Rectal smooth muscle tissue (tissue), 1 donor: ENCODE measurements around the gene FXYD6.

Experiments
- H3K27ac ChIP-seq: one replicate; pipeline ENCODE4 v1.7.0; 2013; ENCODE audit warnings: low read depth, low read length, inconsistent platforms
- H3K27me3 ChIP-seq: one replicate; pipeline ENCODE4 v1.7.0; 2013; ENCODE audit warnings: low read length; ENCODE audit not compliant: control insufficient read depth, insufficient read depth
- H3K36me3 ChIP-seq: one replicate; pipeline ENCODE4 v1.7.0; 2013; ENCODE audit warnings: low read length; ENCODE audit not compliant: control insufficient read depth, insufficient read depth
- H3K4me1 ChIP-seq: one replicate; pipeline ENCODE4 v1.7.0; 2013; ENCODE audit warnings: low read length; ENCODE audit not compliant: control insufficient read depth, insufficient read depth
- H3K4me3 ChIP-seq: one replicate; pipeline ENCODE4 v1.7.0; 2013; ENCODE audit warnings: low read length
- H3K9ac ChIP-seq: one replicate; pipeline ENCODE4 v1.7.0; 2013; ENCODE audit warnings: low read length

FXYD6 gene

DNA sequence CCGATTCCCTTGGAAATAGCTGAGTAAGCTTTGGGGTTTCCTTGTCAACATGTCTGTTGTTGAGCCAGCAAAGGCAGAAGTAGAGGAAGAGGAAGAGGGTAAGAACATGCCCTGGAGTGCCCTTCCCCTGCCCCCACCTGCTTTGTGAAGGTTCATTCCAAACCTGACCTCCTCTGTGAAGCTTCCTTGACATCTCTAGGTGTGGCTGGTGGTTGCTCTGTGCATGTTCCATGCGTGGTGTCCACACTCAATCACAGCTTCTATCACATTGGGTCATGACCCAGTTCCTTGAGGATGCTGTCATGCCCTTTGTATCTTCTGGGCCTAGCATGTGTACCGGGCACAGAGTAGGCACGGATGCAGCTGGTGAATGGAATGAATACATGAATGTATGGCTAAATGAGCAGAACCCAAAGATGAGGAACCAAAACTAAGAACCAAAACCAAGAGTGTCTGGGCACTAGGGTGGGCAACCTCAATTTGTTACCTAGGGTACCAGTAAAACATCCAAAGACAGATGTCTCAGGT, 23.7 kb upstream of the FXYD6 start:
- H3K36me3 ChIP-seq: no peaks in the 10 kb centered on the region
- no peak overlapping the region for H3K4me3 ChIP-seq
- no peaks in the 10 kb centered on the region for H3K4me1 ChIP-seq
- no peak overlapping the region for H3K27ac ChIP-seq
- no peak overlapping the region for H3K9ac ChIP-seq
- H3K27me3 ChIP-seq: no peaks in the 10 kb centered on the region

DNA sequence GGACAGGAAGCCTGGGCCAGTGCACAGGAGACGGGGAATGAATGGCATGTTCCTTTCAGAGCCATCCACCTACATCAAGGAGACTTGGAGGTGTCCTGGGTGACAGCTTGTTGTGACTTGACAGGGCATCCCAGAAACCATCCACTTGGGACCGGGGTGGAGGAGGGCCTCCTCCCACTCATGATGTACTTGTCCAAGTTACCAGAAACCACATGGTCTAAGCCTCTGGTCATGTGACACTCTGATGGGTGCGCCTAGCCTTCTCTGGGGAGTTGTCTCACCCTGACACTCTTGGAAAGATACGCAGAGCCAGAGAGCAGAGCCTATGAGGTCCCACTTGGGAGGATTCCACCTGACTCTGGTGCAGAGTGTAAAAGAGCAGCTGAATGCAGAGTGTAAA, 21.6 kb upstream of the FXYD6 start:
- Histone ChIP-seq H3K27ac (no peak overlapping the region), H3K9ac (no peak overlapping the region), H3K27me3 (no peaks in the 10 kb centered on the region), H3K36me3 (no peaks in the 10 kb centered on the region), H3K4me3 (no peak overlapping the region), H3K4me1 (no peaks in the 10 kb centered on the region)

- no peak overlapping the region for H3K27ac ChIP-seq
- H3K4me1 ChIP-seq: peaks cover 3% of the 10 kb centered on the region
- no peaks in the 10 kb centered on the region for H3K27me3 ChIP-seq
- H3K4me3 ChIP-seq: no peak overlapping the region
- no peaks in the 10 kb centered on the region for H3K36me3 ChIP-seq
- no peak overlapping the region for H3K9ac ChIP-seq
Observed at GRCh38 chr11:117892651-117893050, 16.2 kb upstream of the FXYD6 start.

DNA sequence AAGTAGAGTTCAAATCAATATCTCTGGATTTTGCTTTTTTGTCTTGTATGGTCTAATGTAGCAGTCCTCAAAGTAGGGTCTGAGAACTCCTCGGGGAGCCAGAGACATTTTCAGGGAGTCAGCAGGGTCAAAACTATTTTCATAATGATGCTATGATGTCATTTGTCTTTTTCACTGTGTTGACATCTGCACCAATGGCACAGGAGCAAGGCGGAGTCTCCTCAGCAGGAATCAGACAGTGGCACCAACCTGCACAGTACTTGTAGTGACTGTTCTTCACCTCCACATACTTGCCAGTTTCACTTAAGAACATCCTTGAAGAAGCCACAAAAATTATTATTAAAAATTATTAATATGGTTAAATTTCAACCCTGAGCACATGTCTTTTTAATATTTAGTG, 14.9 kb upstream of the FXYD6 start:
- Histone ChIP-seq H3K36me3 (no peaks in the 10 kb centered on the region), H3K27me3 (no peaks in the 10 kb centered on the region)

DNA sequence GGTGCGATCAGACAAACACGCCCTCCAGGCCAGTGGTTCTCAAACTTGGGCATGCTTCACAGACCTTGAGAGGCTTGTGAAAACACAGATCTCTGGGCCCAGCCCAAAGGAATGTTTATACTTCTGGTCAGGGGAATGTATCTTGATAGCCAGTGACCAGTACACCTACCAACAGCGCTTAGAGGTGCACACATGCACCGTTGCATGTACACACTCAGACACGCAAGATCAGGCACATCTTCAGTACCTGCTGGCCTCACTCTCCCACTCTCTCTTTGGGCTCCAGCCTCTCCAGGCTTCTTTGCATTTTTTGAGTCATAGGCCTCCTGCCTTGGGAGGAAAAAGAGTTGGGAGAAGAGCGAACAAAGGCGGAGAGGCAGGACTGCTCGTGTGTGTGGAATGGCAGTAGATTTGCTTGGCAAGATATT, 11.7 kb upstream of the FXYD6 start:
- Histone ChIP-seq H3K4me3 (no peak overlapping the region), H3K27me3 (no peaks in the 10 kb centered on the region), H3K36me3 (no peaks in the 10 kb centered on the region), H3K27ac (no peak overlapping the region), H3K9ac (no peak overlapping the region), H3K4me1 (peaks cover 31% of the 10 kb centered on the region)

More for the DNA sequence above, 14.9 kb upstream of the FXYD6 start:
- Histone ChIP-seq H3K27ac (no peak overlapping the region), H3K4me1 (peaks cover 6% of the 10 kb centered on the region), H3K9ac (no peak overlapping the region), H3K4me3 (no peak overlapping the region)

GRCh38 chr11:117887431-117888138, 11.1 kb upstream of the FXYD6 start:
- no peak overlapping the region for H3K4me3 ChIP-seq
- H3K4me1 ChIP-seq: peaks cover 34% of the 10 kb centered on the region
- H3K36me3 ChIP-seq: no peaks in the 10 kb centered on the region
- H3K9ac ChIP-seq: no peak overlapping the region
- H3K27me3 ChIP-seq: no peaks in the 10 kb centered on the region
- H3K27ac ChIP-seq: no peak overlapping the region

GRCh38 chr11:117885777-117886176, 9.3 kb upstream of the FXYD6 start:
- H3K27ac ChIP-seq: peak overlapping the region; percentile 89
- H3K4me3 ChIP-seq: peak overlapping the region; percentile 23
- H3K9ac ChIP-seq: no peak overlapping the region
- no peaks in the 10 kb centered on the region for H3K36me3 ChIP-seq
- H3K27me3 ChIP-seq: no peaks in the 10 kb centered on the region
- peaks cover 50% of the 10 kb centered on the region for H3K4me1 ChIP-seq

- H3K4me3 ChIP-seq: no peak overlapping the region
- no peak overlapping the region for H3K9ac ChIP-seq
- peaks cover 54% of the 10 kb centered on the region for H3K4me1 ChIP-seq
- peaks cover 2% of the 10 kb centered on the region for H3K27me3 ChIP-seq
- no peaks in the 10 kb centered on the region for H3K36me3 ChIP-seq
- H3K27ac ChIP-seq: peak overlapping the region; percentile 89
Observed at GRCh38 chr11:117884994-117885393, 8.5 kb upstream of the FXYD6 start.

GRCh38 chr11:117883063-117883462, 6.6 kb upstream of the FXYD6 start:
- Histone ChIP-seq H3K27me3 (peaks cover 3% of the 10 kb centered on the region), H3K4me1 (peaks cover 55% of the 10 kb centered on the region), H3K27ac (peak overlapping the region; percentile 89), H3K4me3 (no peak overlapping the region), H3K9ac (no peak overlapping the region), H3K36me3 (no peaks in the 10 kb centered on the region)

DNA sequence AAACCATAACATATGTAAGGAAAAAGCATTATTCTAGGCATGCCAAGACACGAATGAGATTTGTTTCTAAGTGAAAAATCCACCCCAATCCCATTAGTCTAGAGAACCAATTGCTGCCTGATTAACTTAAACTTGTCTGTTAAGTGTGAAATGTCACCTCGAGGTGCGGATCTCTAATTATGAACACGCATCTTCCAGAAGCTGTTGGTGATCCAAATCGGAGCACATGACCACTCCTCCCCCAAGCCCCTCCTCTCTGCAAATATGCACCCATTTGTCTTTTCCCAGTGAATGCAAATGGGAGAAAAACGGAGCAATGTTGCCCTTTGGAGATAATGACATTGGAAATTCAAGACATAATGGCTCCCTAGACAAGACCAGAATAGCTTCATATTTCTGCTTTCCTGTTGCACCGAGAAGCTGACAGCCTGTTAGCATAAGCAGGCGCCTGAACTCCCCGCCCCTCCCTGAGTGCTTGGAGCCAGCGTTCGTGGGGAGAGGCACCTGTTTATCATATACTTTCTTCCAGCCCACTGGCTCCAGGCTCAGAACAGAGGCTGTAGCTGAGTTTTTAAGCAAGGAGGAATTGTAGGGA, 6.0 kb upstream of the FXYD6 start:
- H3K9ac ChIP-seq: no peak overlapping the region
- H3K4me3 ChIP-seq: no peak overlapping the region
- no peaks in the 10 kb centered on the region for H3K36me3 ChIP-seq
- H3K4me1 ChIP-seq: peaks cover 59% of the 10 kb centered on the region
- H3K27ac ChIP-seq: peak overlapping the region; percentile 89
- peaks cover 3% of the 10 kb centered on the region for H3K27me3 ChIP-seq

GRCh38 chr11:117881217-117881616, 4.8 kb upstream of the FXYD6 start:
- H3K27ac ChIP-seq: peak overlapping the region; percentile 89

DNA sequence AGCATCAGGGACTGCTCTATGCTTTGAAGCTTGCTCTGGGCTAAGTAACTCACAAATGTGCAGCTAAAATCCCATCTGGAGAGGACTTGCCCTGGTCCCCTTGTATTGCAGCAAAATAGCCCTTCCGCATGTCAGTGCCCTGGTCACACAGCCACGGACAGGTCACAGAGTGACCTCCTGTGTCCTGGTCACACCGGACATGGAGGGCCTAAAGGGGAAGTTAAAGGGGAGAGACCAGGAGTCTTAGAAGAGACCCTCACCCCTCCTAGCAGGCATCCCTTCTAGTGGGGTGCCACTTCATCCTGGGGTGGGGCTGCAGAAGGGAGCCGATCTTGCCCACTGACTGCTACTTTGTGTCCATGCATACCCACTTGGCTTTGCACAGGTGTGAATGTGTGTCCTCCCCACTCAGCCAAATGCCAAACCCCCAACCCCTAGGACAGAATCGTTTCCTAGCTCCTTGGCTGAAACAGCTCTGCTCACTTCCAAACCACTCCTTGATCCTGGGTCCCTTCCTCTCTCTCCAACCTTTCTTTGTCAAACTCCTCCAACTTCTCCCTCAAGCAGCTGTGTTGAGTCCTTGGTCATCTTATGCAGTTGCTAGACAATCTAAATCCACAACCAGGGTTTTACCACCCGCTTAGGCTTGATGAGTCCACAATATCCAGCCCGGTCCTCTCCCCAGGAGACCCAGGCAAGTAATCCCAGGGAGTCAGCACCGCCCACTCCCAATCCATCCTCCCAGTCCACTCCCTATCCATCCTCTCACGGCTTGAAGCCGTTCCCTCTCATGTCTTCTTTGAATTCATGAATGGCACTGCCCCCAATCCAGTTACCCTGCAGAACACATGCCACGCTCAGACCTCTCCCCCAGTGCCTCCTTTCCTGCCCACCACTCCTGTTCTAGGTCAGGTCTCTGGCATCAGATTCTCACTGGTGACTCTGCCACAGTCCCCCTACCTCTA, 3.3 kb upstream of the FXYD6 start:
- Histone ChIP-seq H3K4me3 (no peak overlapping the region), H3K9ac (no peak overlapping the region), H3K4me1 (peaks cover 51% of the 10 kb centered on the region), H3K27me3 (peaks cover 7% of the 10 kb centered on the region), H3K36me3 (no peaks in the 10 kb centered on the region), H3K27ac (no peak overlapping the region)

More at GRCh38 chr11:117881217-117881616, 4.8 kb upstream of the FXYD6 start:
- peaks cover 59% of the 10 kb centered on the region for H3K4me1 ChIP-seq
- H3K27me3 ChIP-seq: peaks cover 7% of the 10 kb centered on the region
- no peak overlapping the region for H3K9ac ChIP-seq
- H3K4me3 ChIP-seq: no peak overlapping the region
- no peaks in the 10 kb centered on the region for H3K36me3 ChIP-seq
